Suprapubic skin (tissue), 4 donors: ENCODE measurements around the gene FLT4. TPM values are rescaled to one million over a fixed set of nuclear protein-coding genes. Genes with fewer than 3 reads are reported as not detected.

Experiments used
- DNase-seq, 2 donors: peaks; one replicate each; pipeline ENCODE4 v3.0.0-alpha.2; 2019; ENCODE audit warnings: low spot score in 2 of 2
- H3K27ac ChIP-seq: fragments of 200-600 bp; sonication (generic); one replicate; pipeline ENCODE4 v1.5.1; 2019
- H3K27me3 ChIP-seq: fragments of 200-600 bp; sonication (generic); one replicate; pipeline ENCODE4 v1.5.1; 2019
- H3K36me3 ChIP-seq: fragments of 200-600 bp; sonication (generic); one replicate; pipeline ENCODE4 v1.5.1; 2019
- H3K4me1 ChIP-seq: fragments of 200-600 bp; sonication (generic); one replicate; pipeline ENCODE4 v1.5.1; 2019
- H3K4me3 ChIP-seq: fragments of 200-600 bp; sonication (generic); one replicate; pipeline ENCODE4 v1.5.1; 2019; ENCODE audit warnings: mild to moderate bottlenecking
- H3K9me3 ChIP-seq: fragments of 200-600 bp; sonication (generic); one replicate; pipeline ENCODE4 v1.5.1; 2019
- CTCF ChIP-seq, 2 donors: fragments of 200-600 bp in 1 of 2; fragments of 450-650 bp in 1 of 2; sonication (generic) in 1 of 2; IDR thresholded peaks; one replicate each; pipeline ENCODE4 v1.5.1; 2016 to 2019; ENCODE audit warnings: antibody characterized with exemption in 2 of 2, mild to moderate bottlenecking in 1 of 2, moderate library complexity in 1 of 2
- EP300 ChIP-seq: sonication (generic); formaldehyde crosslinking; IDR thresholded peaks from one replicate; pipeline ENCODE4 v1.6.1; 2017; ENCODE audit warnings: antibody characterized with exemption
- POLR2A ChIP-seq, 2 donors: fragments of 450-650 bp; IDR thresholded peaks; one replicate each; pipeline ENCODE4 v1.6.1; 2017; ENCODE audit warnings: antibody characterized with exemption in 2 of 2, mild to moderate bottlenecking in 2 of 2, moderate library complexity in 2 of 2
- POLR2AphosphoS5 ChIP-seq, 3 donors: sonication (generic); formaldehyde crosslinking; IDR thresholded peaks; one replicate each; pipeline ENCODE4 v1.6.1; 2017; ENCODE audit warnings: antibody characterized with exemption in 3 of 3
- WGBS: methylation state at CpG from one replicate; pipeline ENCODE4 v1.1.5; 2018; 5-methylcytosine and 5-hydroxymethylcytosine counted together
- total RNA-seq, 4 donors: library from RNA; depleted of rRNA; stranded (reverse); fragments of >200 nt; gene quantifications; one replicate each; pipeline ENCODE4 v1.1.0, GENCODE V29; 2016

The FLT4 gene
- total RNA-seq, 4 donors from 2014 or later = 0.79 to 8.9 (median 1.4) TPM

GRCh38 chr5:180627386-180628120 lies 21.8 kb downstream of the FLT4 start:
- 84% methylated on average over 9 of the region's 12 CpGs for WGBS
- Histone ChIP-seq H3K4me1 (no peaks in the 10 kb centered on the region), H3K4me3 (no peak overlapping the region), H3K27ac (no peak overlapping the region), H3K36me3 (no peaks in the 10 kb centered on the region), H3K27me3 (peaks cover 17% of the 10 kb centered on the region), H3K9me3 (no peaks in the 10 kb centered on the region)
- no peak for DNase-seq
- TF ChIP-seq POLR2A (IDR thresholded peaks at IDR 0.05) (no peak), CTCF (IDR thresholded peaks at IDR 0.05) (no peak), EP300 (no peak), POLR2AphosphoS5 (IDR thresholded peaks at IDR 0.05) (no peak)

GRCh38 chr5:180626661-180627385 lies 22.6 kb downstream of the FLT4 start:
- no peak for TF ChIP-seq POLR2AphosphoS5 (IDR thresholded peaks at IDR 0.05)
- Histone ChIP-seq H3K9me3 (no peaks in the 10 kb centered on the region), H3K27me3 (peaks cover 11% of the 10 kb centered on the region), H3K4me3 (no peak overlapping the region), H3K27ac (no peak overlapping the region), H3K36me3 (no peaks in the 10 kb centered on the region), H3K4me1 (no peaks in the 10 kb centered on the region)
- WGBS = 48% methylated on average over 12 of the region's 15 CpGs
- no peak for DNase-seq

- H3K4me3 ChIP-seq = no peak overlapping the region
- TF ChIP-seq POLR2AphosphoS5 (IDR thresholded peaks at IDR 0.05) = no peak
- no peak for TF ChIP-seq POLR2A (IDR thresholded peaks at IDR 0.05)
- no peak for TF ChIP-seq EP300
- peaks cover 14% of the 10 kb centered on the region for H3K27me3 ChIP-seq
- no peak for DNase-seq
- H3K27ac ChIP-seq = no peak overlapping the region
- no peaks in the 10 kb centered on the region for H3K4me1 ChIP-seq
- no peaks in the 10 kb centered on the region for H3K36me3 ChIP-seq
- no peaks in the 10 kb centered on the region for H3K9me3 ChIP-seq
- 100% methylated on average over 2 of the region's 25 CpGs for WGBS
These were observed 23.4 kb downstream of the FLT4 start for GRCh38 chr5:180625791-180626660.

GRCh38 chr5:180625125-180625790 lies 24.1 kb downstream of the FLT4 start:
- Histone ChIP-seq H3K9me3 (no peaks in the 10 kb centered on the region), H3K4me1 (no peaks in the 10 kb centered on the region), H3K4me3 (no peak overlapping the region), H3K36me3 (no peaks in the 10 kb centered on the region), H3K27me3 (peaks cover 20% of the 10 kb centered on the region), H3K27ac (no peak overlapping the region)
- no peak for DNase-seq
- TF ChIP-seq EP300 (no peak), POLR2A (IDR thresholded peaks at IDR 0.05) (no peak), CTCF (IDR thresholded peaks at IDR 0.05) (no peak), POLR2AphosphoS5 (IDR thresholded peaks at IDR 0.05) (no peak)
- WGBS = 72% methylated on average over 10 of the region's 10 CpGs

- H3K4me1 ChIP-seq = no peaks in the 10 kb centered on the region
- no peak overlapping the region for H3K4me3 ChIP-seq
- no peak overlapping the region for H3K27ac ChIP-seq
- no peak for TF ChIP-seq CTCF (IDR thresholded peaks at IDR 0.05)
- no peak for TF ChIP-seq EP300
- no peak for TF ChIP-seq POLR2AphosphoS5 (IDR thresholded peaks at IDR 0.05)
- TF ChIP-seq POLR2A (IDR thresholded peaks at IDR 0.05) = no peak
- no peak for DNase-seq
- H3K36me3 ChIP-seq = no peaks in the 10 kb centered on the region
- WGBS = no CpG with 5 or more reads among the region's 5 CpGs
- H3K9me3 ChIP-seq = no peaks in the 10 kb centered on the region
- peaks cover 24% of the 10 kb centered on the region for H3K27me3 ChIP-seq
These were observed 24.8 kb downstream of the FLT4 start for GRCh38 chr5:180624587-180624986.
